GM21825 (cell line): ENCODE measurements around the gene AGAP2.
"Not testable (repeated sequence)": the region's sequence is repeated elsewhere in the genome, so short reads cannot be mapped to it uniquely, and the experiment has no call there.

ENCODE experiments used
- ATAC-seq: cut with Tn5 transposase; IDR thresholded peaks from one replicate; pipeline ENCODE4 v1.9.1; 2021; ENCODE audit warnings: mild to moderate bottlenecking, moderate library complexity; ENCODE audit not compliant: unreplicated experiment

AGAP2 gene

DNA sequence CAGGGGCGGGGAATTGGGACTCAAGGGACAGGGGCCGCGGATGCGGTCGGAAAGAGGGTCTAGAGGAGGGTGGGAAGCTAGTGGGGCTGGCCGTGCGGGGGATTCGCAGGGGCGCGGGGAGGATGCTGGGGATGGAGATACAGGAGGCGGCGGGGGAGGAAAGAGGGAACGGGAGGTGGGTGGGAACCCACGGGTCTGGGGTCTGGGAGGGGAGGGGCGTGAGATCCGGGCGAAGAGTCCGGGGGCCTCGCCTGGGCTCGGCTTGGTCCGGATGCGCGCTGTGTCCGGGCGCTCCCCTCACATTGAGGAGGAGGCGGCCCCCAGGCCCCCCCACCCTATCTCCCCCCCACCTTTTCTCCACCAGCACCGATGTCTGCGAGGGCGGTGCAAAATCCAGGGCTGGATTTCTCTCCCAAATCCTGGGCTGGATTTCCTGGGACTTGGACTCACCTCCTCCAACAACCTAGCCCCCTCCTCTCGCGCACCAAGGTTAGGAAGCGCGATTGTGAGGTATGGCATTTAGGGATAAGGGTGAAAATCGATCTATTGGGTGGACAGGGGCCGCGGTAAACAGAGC is at the start of gene AGAP2:
AGAP2 (minus strand) TSS at position 82 of the 577 bp plus-strand sequence. CDS start 496 bp downstream, outside the sequence.
- ATAC-seq, result no peak

GRCh38 chr12:57783861-57784260 is 45.3 kb upstream of the AGAP2 start:
- ATAC-seq, result no peak

- ATAC-seq, result no peak
Measured at GRCh38 chr12:57783466-57783801, 44.9 kb upstream of the AGAP2 start.

GRCh38 chr12:57782608-57783465 is 44.3 kb upstream of the AGAP2 start, which contains the start of gene TSFM:
Gene TSFM, plus strand, starts transcription at chr12:57782787. Its CDS starts 15 bp downstream, at chr12:57782802.
- peak; percentile 86 for ATAC-seq

DNA sequence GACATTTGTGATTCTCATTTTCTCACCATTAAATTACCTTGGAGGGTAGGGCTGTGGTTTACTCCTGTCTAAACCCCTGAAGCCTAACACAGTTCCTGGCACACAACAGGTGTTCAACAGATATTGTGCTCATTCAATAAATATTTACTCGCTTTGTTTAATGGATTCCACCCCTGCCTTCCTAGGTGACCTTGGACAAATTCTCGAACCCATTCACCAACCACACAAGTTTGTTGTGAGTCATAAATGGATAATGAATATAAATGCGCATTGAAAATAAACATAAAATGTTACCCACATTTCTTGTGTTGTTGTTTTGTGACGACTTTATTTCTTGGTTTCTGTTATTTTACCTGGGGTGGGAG is 43.7 kb upstream of the AGAP2 start:
- no peak for ATAC-seq

- ATAC-seq, result no peak
Measured at GRCh38 chr12:57781801-57782200, 43.3 kb upstream of the AGAP2 start.

- no peak for ATAC-seq
Measured at GRCh38 chr12:57781244-57781643, 42.7 kb upstream of the AGAP2 start.

GRCh38 chr12:57780284-57780897 is 41.8 kb upstream of the AGAP2 start:
- no peak for ATAC-seq

DNA sequence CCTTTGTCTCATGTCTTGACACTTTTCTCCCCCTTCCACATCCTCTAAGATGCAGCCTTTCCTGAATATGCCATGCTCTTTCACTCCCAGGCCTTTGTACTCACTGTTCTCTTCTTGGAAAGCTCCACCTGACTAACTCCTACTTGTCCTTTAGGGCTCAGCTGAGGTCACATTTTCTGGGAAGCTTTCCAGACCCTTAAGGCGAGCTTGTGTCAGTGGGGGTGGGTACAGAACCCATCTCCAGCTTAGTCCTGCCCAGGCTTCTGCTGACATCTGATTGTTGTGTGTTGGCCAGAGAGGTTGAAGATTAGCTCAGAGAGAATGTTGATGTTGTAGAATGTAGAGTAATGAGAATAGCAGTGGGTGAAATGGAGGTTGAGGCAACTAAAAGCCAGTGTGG is 41.2 kb upstream of the AGAP2 start:
- no peak for ATAC-seq

- no peak for ATAC-seq
Measured at GRCh38 chr12:57777911-57778310, 39.4 kb upstream of the AGAP2 start.

DNA sequence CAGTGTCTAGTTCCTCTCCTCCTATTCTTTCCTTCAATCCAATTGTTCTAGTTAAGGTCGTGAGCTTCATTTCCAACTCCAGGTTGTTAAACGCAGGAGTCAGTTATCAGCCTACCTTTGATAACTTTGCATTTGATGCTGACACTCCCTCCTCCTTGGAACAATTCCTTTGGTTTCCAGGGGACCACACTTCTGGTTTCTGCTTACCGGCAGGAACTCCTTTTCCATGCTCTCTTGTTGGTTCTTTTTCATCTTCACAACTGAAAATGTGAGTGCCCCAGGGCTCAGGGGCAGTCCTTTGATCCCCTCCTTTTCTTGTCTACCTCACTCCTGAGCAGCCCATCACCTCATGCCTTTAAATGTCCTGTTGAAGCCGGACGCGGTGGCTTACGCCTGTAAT is 38.8 kb upstream of the AGAP2 start:
- no peak for ATAC-seq

- ATAC-seq, result no peak
Measured at GRCh38 chr12:57776247-57776587, 37.7 kb upstream of the AGAP2 start.

- ATAC-seq, result no peak
Measured at GRCh38 chr12:57775563-57776246, 37.2 kb upstream of the AGAP2 start.

- no peak for ATAC-seq
Measured at GRCh38 chr12:57775044-57775443, 36.5 kb upstream of the AGAP2 start.

- not testable (repeated sequence) for ATAC-seq
Measured at GRCh38 chr12:57774634-57775033, 36.1 kb upstream of the AGAP2 start.

- ATAC-seq, result peak; percentile 32
Measured at GRCh38 chr12:57772429-57773322, 34.1 kb upstream of the AGAP2 start, which contains the start of gene EEF1AKMT3. Gene EEF1AKMT3, plus strand, starts transcription at chr12:57772614. Its CDS starts 111 bp downstream, at chr12:57772725.

DNA sequence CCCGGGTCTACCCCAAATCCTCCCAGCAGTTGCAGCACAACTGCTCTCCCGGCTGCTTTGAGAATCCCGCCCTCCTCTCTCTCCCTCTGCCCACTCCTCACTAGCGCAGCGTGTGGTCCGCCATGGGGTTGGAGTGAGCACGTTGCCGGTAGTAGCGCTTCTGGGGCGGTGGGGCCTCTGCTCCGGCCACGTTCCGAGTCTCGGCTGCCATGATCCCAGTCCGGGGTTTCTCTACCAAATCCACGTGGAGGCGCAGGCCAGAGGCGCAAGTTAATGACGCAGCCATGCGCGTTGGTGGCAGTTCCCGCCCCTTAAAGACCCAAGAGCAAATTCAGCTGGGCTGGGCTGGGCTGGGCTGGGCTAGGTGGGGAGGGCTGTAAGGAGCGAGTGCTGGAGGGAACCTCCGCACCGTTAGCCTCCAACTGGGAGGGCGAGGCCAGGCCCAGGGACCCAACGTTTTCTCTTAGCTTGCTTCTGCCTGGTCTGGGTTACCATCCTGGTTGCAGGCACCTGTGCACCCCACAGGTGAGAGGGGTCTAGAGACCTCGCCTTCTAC is 33.4 kb upstream of the AGAP2 start, which contains the start of gene METTL1:
METTL1 (minus strand) TSS at position 233 of the 556 bp plus-strand sequence; CDS start at position 211, 22 bp downstream.
- ATAC-seq, result peak; percentile 86

- ATAC-seq, result peak; percentile 71
Measured at GRCh38 chr12:57771236-57771872, 32.8 kb upstream of the AGAP2 start.

DNA sequence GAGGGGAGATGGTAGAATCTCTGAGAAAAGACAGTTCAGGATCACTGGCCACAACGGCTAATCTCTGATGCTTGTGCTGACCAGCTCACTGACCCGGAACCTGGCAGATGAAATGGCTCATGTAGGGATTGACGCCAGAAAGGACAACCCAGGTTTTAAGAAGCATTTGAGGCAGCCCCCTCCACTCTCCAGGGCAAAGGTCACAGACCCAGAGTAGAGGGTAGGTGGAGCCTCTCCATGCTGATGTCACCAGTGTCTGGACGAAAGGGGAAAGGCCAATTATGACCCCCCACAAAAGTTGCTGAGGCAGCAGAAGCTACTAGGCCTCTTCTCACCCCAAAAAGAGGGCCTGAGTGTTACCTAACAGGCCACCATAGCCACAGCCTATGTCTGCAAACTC is 32.2 kb upstream of the AGAP2 start:
- no peak for ATAC-seq
